Lower lobe of right lung (tissue), 2 donors: ENCODE results near the gene PMFBP1. TPM values are rescaled to one million over a fixed set of nuclear protein-coding genes. Genes with fewer than 3 reads are reported as not detected.
A peak's percentile ranks its signal among the peaks of the same experiment; 100 is the strongest.

Source experiments
- ATAC-seq, 2 donors: fragments of 200-7000 bp; cut with Tn5 transposase; one replicate each; pipeline ENCODE4 v1.9.1; 2020 to 2022; ENCODE audit warnings: mild to moderate bottlenecking in 2 of 2, moderate library complexity in 2 of 2
- DNase-seq: peaks from one replicate; pipeline ENCODE4 v3.0.0-alpha.2; 2020
- H3K27ac ChIP-seq: fragments of 200-600 bp; one replicate; pipeline ENCODE4 v1.8.0; 2022
- H3K27me3 ChIP-seq: fragments of 200-600 bp; one replicate; pipeline ENCODE4 v1.8.0; 2022; ENCODE audit warnings: low read depth
- H3K36me3 ChIP-seq: fragments of 200-600 bp; one replicate; pipeline ENCODE4 v1.8.0; 2022; ENCODE audit warnings: mild to moderate bottlenecking
- H3K4me1 ChIP-seq: fragments of 200-600 bp; one replicate; pipeline ENCODE4 v1.8.0; 2022
- H3K4me3 ChIP-seq: fragments of 200-600 bp; one replicate; pipeline ENCODE4 v1.8.0; 2022; ENCODE audit warnings: mild to moderate bottlenecking
- H3K9me3 ChIP-seq: fragments of 200-600 bp; one replicate; pipeline ENCODE4 v1.8.0; 2022
- intact Hi-C: fragments of 100-400 bp; cut with DNase I; formaldehyde crosslinking; loops from one replicate; pipeline ENCODE4 v1.11.0; 2022
- total RNA-seq: library from RNA; stranded (reverse); fragmentation: NEBNext Ultra II Directional; extraction: Animal tissue kit (Norgen Biotek cat#: 25700); gene quantifications from one replicate; pipeline ENCODE4 v1.2.1, GENCODE V29; 2021
- TF ChIP-seq, protein P1 (sequence below): fragments of 200-600 bp; IDR thresholded peaks from one replicate; pipeline ENCODE4 v1.8.0; 2022; ENCODE audit warnings: antibody characterized with exemption, mild to moderate bottlenecking
- donor health status: DM: no; HTN: yes; CAD: no; lungs with severe emphysema.

Gene PMFBP1
- total RNA-seq, 1 donor from 2014 or later: 0.62 TPM

DNA sequence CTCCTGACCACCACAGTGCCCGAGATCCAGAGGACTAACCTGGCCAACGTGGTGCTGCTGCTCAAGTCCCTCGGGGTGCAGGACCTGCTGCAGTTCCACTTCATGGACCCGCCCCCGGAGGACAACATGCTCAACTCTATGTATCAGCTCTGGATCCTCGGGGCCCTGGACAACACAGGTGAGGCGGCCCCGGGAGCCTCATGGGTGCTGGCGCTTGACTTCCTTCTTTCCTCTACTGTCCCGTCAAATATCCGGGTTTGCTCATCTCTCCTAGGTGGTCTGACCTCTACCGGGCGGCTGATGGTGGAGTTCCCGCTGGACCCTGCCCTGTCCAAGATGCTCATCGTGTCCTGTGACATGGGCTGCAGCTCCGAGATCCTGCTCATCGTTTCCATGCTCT, 64.6 kb downstream of the PMFBP1 start:
- DNase-seq: no peak

DNA sequence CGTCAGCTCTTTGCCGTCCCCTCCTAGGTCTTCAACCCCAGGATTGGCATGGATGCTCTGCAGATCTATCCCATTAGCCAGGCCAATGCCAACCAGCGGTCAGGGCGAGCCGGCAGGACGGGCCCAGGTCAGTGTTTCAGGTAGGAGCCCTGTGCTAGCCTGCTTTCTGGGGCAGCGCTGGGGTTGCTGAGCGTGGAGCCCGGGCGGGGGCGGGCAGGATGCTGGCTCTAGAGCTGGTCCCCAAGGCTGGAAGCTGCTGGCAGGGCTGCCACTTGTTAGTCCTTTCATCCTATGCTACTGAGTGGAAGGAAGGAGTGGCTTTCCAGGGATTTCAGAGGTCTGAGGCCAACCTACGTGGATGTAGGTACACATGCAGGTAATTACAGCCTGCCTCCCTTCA, 66.0 kb downstream of the PMFBP1 start:
- TF ChIP-seq, protein P1, sequence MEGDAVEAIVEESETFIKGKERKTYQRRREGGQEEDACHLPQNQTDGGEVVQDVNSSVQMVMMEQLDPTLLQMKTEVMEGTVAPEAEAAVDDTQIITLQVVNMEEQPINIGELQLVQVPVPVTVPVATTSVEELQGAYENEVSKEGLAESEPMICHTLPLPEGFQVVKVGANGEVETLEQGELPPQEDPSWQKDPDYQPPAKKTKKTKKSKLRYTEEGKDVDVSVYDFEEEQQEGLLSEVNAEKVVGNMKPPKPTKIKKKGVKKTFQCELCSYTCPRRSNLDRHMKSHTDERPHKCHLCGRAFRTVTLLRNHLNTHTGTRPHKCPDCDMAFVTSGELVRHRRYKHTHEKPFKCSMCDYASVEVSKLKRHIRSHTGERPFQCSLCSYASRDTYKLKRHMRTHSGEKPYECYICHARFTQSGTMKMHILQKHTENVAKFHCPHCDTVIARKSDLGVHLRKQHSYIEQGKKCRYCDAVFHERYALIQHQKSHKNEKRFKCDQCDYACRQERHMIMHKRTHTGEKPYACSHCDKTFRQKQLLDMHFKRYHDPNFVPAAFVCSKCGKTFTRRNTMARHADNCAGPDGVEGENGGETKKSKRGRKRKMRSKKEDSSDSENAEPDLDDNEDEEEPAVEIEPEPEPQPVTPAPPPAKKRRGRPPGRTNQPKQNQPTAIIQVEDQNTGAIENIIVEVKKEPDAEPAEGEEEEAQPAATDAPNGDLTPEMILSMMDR: no peak
- H3K4me3 ChIP-seq: no peak overlapping the region
- ATAC-seq (no peak), DNase-seq (no peak)
- H3K36me3 ChIP-seq: peaks cover 100% of the 10 kb centered on the region
- H3K27ac ChIP-seq: no peak overlapping the region
- H3K9me3 ChIP-seq: no peaks in the 10 kb centered on the region
- H3K27me3 ChIP-seq: no peaks in the 10 kb centered on the region
- intact Hi-C loops: no loop called here
- H3K4me1 ChIP-seq: no peaks in the 10 kb centered on the region

More for the DNA sequence above, 64.6 kb downstream of the PMFBP1 start:
- H3K36me3 ChIP-seq: peaks cover 100% of the 10 kb centered on the region
- intact Hi-C loops: no loop called here
- H3K4me1 ChIP-seq: no peaks in the 10 kb centered on the region
- H3K27ac ChIP-seq: no peak overlapping the region
- H3K9me3 ChIP-seq: no peaks in the 10 kb centered on the region
- H3K4me3 ChIP-seq: no peak overlapping the region
- no peak for ATAC-seq
- H3K27me3 ChIP-seq: no peaks in the 10 kb centered on the region
- TF ChIP-seq, protein P1: no peak

GRCh38 chr16:72104905-72105304, 67.0 kb downstream of the PMFBP1 start:
- ATAC-seq: no peak
- no peaks in the 10 kb centered on the region for H3K9me3 ChIP-seq
- TF ChIP-seq, protein P1: no peak
- H3K4me3 ChIP-seq: no peak overlapping the region
- DNase-seq: no peak
- no peak overlapping the region for H3K27ac ChIP-seq
- H3K27me3 ChIP-seq: no peaks in the 10 kb centered on the region
- H3K4me1 ChIP-seq: no peaks in the 10 kb centered on the region
- intact Hi-C loops: no loop called here
- H3K36me3 ChIP-seq: peaks cover 100% of the 10 kb centered on the region

DNA sequence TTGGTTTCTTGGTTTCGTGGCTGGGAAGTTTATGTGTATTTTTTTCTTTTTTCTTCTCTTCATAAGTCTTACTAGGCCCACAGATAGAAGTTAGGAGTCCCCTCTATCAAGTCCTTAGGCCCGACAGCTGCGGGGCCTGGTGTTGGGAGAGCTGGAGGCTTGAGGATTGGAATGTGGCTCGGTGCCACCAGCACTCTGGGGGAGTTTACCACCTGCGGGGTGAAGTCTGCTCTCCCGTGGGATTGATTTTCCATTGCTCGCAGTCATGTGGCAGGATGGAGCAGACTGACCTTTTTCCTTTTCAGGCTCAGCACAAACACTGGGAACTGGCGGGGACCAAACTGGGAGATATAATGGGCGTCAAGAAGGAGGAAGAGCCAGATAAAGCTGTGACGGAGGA, 70.8 kb downstream of the PMFBP1 start:
- H3K4me3 ChIP-seq: no peak overlapping the region
- H3K36me3 ChIP-seq: peaks cover 100% of the 10 kb centered on the region
- TF ChIP-seq, protein P1: no peak
- intact Hi-C loops: no loop called here
- H3K9me3 ChIP-seq: no peaks in the 10 kb centered on the region
- H3K27me3 ChIP-seq: no peaks in the 10 kb centered on the region
- no peak for DNase-seq
- ATAC-seq: no peak
- H3K27ac ChIP-seq: no peak overlapping the region
- no peaks in the 10 kb centered on the region for H3K4me1 ChIP-seq

- Histone ChIP-seq H3K27ac (no peak overlapping the region), H3K4me1 (peaks cover 12% of the 10 kb centered on the region), H3K4me3 (no peak overlapping the region), H3K9me3 (no peaks in the 10 kb centered on the region), H3K36me3 (peaks cover 85% of the 10 kb centered on the region), H3K27me3 (no peaks in the 10 kb centered on the region)
- peak; percentile 81 to 86 for ATAC-seq
- TF ChIP-seq, protein P1: peak; percentile 53
- intact Hi-C loops: no loop called here
- DNase-seq: no peak
Measured at GRCh38 chr16:72099377-72099818, 72.6 kb downstream of the PMFBP1 start.

GRCh38 chr16:72098936-72099335, 73.0 kb downstream of the PMFBP1 start:
- no peak overlapping the region for H3K27ac ChIP-seq
- peaks cover 14% of the 10 kb centered on the region for H3K4me1 ChIP-seq
- TF ChIP-seq, protein P1: no peak
- no peaks in the 10 kb centered on the region for H3K9me3 ChIP-seq
- DNase-seq: no peak
- no peak overlapping the region for H3K4me3 ChIP-seq
- H3K27me3 ChIP-seq: no peaks in the 10 kb centered on the region
- ATAC-seq: peak in 1 of 2 donors; percentile 3
- peaks cover 80% of the 10 kb centered on the region for H3K36me3 ChIP-seq
- intact Hi-C loops: no loop called here
